Fibroblast of skin of back (primary cell): Measurements from ENCODE around the gene ZMYM2.

Experiments
- DNase-seq: peaks from one replicate; pipeline ENCODE4 v3.0.0-alpha.2; 2013

Gene ZMYM2

DNA sequence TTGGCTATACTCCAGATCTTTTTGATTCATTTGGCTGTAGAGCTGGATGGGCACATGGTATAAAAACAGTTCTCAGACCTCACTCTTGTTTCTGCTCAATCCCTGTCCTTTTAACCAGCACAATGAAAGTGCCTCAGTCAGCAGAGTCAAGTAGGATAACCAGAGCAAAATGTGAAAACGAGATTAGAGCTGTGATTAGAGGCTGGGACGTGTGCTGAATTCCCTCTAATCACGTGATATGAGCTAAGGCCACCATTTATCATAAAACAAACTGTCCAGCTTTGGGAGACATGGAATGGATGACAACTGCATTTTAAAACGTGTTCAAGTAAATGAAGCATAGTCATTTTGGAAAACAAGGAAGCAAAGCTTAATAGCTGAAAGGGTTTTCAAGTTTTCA is 148.2 kb downstream of the ZMYM2 start:
- no peak for DNase-seq

DNA sequence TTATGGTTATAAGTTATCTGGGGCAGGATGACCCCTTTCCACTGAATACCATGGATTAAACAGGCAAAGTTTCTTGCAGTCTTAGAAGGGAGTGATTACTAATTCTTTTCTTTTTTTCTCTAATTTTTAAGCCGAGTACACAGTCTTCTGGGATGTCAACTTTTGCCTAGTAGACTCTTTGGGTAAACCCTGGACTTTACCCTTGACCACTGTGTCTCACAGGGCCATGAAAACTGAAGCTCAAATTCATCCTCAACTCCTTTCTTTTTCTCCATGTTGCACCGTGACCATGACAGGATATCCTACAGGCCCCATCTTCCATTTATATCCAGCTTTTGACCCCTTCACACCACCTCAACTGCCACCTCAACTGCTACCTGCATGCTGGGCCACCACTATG is 150.5 kb downstream of the ZMYM2 start:
- no peak for DNase-seq

DNA sequence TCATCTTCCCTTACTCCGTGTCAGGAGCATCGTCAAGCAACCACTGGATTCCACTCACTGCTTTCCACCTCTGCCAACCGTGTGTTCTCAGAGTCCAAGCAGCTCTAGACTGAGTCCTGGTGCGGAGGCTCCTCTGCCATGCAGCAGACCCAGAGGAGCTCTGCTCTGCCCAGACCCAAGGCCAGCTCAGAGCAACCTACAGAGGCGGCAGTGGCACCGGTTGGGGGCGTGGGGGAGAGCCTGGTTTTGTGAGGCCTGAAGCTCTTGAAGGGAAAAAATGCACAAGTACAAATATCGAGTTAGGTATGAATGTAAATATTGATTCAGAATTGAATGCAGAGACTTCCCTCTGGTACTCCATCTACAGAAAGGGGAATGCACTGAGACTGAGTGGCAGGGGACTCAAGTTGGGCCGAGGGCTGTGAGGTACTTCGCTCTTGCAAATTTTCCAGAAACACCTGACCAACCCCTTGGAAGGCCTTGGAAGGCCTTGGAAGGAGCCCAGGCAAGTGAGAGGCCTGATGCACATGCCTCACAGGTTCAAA is 155.6 kb downstream of the ZMYM2 start:
- DNase-seq, result no peak

DNA sequence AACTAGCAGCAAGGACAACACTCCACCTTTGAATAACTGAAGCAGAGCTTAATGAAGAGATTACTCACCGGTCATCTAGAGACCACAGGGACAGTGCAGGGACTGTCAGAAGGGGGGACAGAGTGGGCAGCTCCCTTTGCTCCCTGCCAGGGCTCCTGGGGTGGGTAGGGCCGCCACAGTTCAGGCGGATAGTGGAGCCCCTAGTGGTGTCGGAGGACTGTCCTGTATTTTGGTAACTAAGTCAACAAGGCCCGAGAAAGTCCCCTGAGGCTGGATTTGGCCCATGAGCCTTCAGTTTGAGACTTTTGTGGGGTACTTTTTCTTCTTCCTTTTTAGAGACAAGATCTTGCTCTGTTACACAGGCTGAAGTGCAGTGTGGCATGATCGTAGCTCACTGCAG is 157.7 kb downstream of the ZMYM2 start:
- no peak for DNase-seq

GRCh38 chr13:20118268-20119140 is 160.0 kb downstream of the ZMYM2 start:
- peak; percentile 37 for DNase-seq

DNA sequence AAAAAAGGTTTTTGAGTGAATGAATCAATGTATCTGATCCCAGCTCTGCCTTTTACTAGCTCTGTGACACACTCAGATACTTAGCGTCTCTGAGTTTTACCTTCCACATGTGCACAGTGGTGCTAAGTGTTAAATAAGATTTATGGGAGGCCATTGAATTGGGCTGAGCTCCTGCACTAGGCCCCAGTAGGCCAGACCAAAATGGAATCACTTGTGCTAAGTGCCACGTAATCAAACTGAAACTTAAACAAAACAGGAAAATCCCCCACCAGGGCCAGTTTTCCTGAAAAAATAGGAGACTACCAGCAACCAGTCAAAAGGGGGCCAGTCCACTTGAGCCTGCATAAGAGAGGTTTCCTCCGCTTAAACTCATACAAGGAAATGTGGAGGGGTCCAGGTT is 161.4 kb downstream of the ZMYM2 start:
- DNase-seq, result no peak

DNA sequence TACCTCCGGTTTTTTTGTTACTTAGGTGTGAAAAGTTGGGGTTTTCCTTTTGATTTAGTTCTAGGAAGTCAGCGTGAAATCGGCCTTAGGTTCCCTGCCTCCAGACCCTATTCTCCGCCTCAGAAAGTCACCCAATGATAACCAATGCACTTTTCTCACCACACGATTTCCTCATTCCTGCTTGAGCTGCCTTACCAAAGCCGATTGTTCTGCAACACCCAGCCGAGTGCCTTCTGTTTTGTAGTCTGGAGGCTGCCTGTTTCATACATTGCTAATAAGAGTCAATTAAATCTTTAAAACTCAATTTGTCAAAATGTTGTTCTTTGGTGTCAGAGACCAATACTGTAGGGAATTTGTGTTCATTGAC is 162.6 kb downstream of the ZMYM2 start:
- no peak for DNase-seq

DNA sequence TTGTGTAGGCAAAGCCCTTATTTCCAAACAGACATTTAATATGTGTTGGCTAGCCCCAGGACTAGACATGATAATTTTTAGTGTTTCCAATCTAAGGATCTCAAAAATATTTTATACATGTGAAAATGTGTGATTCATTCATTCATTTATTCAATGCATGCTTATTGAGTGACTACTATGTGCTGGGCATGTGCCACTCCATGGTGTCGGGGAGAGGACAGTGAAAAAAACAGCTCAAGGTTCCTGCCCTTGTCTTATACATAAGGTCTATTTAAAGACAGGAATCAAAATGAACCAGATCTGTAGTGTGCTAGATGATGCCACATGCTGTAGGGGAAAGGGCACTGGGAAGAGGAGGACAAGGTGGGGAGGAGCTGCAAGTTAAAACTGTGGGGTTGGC is 165.8 kb downstream of the ZMYM2 start:
- DNase-seq, result peak; percentile 38

DNA sequence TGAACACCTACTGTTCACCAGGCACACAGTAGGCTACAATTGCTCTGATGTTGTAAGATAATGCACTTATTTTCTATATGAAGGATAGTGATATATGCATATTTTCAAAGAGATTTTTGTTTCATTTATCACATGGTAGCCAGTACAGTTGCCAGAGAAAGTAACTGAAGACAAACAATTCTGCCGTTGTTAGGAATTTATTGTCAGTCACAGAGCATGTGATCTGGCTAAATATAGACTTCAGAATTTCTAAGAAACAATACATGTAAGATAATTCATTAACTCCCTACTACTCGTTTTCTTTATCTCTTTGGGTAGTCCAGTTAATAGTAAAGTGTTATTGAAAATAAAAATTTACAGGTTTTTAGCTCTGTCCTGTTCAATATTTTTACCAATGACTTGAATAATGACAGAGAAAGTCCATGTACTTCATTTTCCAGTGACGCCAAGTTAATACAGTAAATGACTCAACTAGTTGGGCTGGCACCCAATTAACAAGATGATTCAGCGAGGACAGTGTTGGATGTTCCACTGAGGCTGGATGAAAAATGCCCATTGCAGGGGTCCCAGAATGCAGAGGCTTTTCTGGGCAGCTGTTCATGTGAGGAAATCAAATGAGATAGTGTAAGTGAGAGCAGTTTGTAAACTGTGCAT is 166.7 kb downstream of the ZMYM2 start:
- peak; percentile 62 for DNase-seq

GRCh38 chr13:20125783-20126165 is 167.2 kb downstream of the ZMYM2 start:
- no peak for DNase-seq

GRCh38 chr13:20126541-20127261 is 168.2 kb downstream of the ZMYM2 start:
- DNase-seq, result no peak

GRCh38 chr13:20127262-20127561 is 168.7 kb downstream of the ZMYM2 start:
- no peak for DNase-seq

GRCh38 chr13:20127562-20128458 is 169.3 kb downstream of the ZMYM2 start:
- DNase-seq, result peak; percentile 42

- no peak for DNase-seq
Observed at GRCh38 chr13:20128459-20128931, 170.0 kb downstream of the ZMYM2 start.

GRCh38 chr13:20129076-20129475 is 170.5 kb downstream of the ZMYM2 start:
- no peak for DNase-seq

DNA sequence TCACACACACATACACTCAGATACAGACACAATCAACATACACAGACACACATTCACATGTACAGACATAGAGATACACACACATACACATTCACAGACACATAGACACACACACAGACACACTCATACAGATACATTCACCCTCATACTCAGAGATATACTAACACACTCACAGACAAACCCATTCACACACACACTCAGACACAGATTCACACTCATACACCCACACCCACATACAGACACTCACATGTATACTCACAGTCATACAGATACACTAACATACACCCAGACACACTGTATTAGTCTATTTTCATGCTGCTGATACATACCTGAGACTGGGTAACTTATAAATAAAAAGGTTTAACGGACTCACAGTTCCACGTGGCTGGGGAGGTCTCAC is 171.5 kb downstream of the ZMYM2 start:
- no peak for DNase-seq

DNA sequence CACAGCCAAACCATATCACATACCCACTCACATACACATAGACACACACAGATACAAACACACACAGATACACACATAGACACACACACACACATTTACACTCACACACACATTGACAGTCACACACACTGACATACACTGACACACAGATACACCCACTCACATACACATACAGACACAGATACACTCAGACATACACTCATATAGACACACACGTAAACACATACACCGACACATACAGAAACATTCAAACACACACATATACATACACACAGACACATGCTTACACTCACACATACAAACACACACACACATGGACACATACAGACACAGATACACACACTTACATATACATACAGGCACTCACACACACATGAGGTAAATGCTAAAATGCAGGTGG is 172.1 kb downstream of the ZMYM2 start:
- DNase-seq, result no peak

DNA sequence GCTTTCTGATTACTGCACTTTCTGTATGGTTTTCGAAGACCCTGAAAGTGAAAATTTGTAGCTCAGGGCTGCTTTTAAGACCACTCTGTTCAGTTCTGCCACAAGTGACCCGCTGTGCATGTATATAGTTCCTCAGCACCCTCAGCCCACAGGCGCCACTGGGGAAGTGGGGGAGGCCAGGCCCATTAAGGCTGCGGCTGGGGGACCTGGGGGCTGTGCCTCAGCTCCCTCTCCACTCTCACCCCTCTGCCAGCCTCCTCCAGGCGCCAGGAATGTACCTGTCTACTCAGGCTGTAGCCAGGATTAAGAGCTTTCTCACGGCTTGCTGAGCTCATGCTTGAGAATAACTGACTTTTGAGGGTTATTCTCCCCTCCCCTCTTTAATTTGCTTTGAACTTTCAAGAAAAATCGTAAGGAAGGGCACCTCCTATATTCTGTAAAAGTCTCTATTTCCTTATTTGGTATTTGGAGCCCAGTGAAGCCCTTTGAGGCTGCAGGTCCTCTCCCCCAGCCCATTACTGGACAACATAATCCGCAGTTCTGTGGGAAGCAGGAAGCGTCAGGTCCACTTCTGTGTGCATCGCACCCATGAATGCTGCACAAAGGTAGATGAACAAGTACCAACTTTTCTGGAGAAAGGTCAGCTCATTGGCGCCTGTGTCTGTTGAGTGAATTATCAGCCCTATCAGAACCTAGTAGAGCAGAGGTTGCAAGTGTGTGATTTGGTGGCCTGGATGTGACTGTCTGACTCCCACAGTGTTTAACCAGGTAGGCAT is 172.7 kb downstream of the ZMYM2 start:
- no peak for DNase-seq

DNA sequence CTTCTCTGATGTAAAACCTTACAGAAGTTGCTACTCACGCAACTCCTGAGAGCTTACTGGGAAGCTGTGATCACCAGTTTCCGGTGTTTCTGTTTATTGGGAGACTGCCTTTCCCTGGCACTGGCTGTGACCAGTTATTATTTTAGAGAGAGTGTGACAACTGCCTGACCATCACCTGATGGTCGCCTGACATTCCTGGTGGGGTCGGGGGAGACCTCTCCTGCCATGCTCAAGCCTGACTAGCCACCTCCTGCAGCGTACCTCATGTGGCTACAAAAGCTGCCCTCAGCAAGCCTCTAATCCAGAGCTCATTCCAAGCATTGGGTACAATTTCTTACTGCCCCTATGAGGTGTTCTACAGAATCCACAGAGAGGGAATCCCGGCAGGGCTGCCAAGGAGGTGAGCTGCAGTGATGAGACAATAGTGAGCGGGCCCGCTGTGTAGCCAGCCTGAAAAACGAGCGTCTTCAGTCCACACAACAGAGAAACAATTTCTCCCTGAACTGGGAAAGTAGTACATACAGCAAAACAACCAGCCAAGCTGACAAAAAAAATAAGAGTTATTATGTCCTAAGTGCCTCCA is 173.6 kb downstream of the ZMYM2 start:
- DNase-seq, result no peak

GRCh38 chr13:20134732-20135131 is 176.2 kb downstream of the ZMYM2 start:
- no peak for DNase-seq
